GM19023 (cell line): ENCODE measurements around the gene CAST.
A peak's percentile ranks its signal among the peaks of the same experiment; 100 is the strongest.
"Not testable (repeated sequence)": the region's sequence is repeated elsewhere in the genome, so short reads cannot be mapped to it uniquely, and the experiment has no call there.

Experiments used
- ATAC-seq: cut with Tn5 transposase; IDR thresholded peaks from one replicate; pipeline ENCODE4 v1.9.1; 2021; ENCODE audit warnings: mild to moderate bottlenecking, moderate library complexity; ENCODE audit not compliant: unreplicated experiment

CAST gene

DNA sequence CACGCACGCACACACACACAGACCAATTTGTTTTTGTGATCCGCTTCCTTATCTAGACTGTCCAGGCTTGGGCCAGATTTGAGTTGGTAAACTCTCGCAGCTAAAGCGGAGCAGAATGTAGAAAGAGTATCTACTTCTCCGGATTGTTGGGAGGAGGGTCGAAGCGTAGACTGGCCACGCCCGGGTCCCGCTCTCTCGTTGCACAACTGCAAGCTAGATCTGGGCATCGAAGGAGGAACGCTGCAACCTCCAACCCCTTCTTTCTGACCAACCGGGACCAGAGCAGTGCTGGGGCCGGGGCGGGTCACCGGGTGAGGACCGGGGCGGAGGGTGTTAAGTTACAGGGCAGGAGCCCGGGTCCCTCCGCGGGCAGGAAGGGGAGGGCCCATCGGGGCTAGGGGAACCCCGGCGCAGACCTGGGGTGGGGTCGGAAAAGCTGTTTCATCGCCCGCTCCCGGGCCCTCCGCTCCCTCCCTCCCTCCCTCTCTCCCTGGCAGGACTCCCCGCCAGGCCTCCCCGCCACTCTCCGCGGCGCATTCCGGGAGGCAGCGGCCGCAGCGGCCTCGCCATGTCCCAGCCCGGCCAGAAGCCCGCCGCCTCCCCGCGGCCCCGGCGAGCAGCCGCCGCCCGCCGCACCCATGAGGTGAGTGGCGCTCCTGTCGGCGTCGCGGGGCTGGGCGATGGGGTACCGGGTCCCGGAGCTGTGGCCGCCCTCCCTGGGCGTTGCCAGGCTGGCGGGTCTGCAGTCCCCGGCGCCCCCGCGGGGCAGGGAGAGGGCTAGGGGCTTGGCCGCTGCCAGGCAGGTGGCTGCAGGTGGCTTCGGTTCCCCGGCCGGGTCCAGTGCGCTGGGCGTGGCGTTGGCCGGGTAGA lies at the start of gene CAST:
Gene CAST, plus strand, starts transcription at position 522 of the 870 bp plus-strand sequence. Its CDS starts 47 bp downstream, at position 569.
- ATAC-seq = peak; percentile 58

DNA sequence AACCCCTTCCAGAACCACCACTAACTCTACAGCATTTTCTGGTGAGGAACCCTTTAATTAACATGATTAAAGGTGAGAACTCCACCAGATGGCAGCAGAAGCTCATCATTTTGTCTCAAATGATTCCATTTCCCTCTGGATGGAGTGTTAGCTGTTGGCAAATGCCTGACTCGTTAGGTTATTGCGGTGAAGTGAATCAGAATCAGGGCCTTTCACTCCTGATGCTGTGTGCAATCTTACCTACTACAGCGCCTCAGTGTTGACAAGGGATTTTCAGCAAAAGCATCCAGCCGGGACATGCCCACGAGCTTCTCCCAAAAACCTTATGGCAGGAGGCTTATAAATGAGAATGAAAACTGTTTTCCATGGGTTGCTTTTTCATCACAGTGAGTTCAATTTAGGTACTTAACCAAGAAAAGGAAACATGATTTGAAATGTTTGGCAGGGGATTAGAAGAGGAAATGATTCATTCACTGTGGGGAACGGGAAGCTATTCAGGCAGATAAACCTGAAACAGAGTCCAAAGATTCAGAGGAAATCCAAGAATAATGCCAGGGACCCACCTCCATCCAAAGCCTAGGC lies 48.0 kb upstream of the CAST start:
- ATAC-seq = no peak

- no peak for ATAC-seq
Observed at GRCh38 chr5:96615223-96615622, 47.0 kb upstream of the CAST start.

DNA sequence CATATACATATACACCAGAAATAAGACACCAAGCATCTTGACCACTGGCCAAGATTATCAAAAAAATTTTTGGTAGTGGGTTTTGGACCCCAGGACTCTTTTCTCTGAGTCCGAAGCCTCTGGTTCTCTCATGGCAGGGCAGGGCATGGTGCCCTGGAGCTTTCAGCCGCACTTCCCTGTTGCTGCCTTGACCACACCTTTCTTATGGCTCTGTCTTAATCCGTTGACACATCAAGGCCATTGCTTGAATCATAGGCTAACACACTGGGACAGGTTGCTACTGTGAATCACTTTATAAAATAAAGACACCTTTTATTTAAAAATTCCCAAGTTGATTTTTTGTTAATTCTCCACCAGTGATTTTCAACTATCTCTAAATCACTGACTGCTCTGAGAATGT lies 45.4 kb upstream of the CAST start:
- no peak for ATAC-seq

- ATAC-seq = not testable (repeated sequence)
Observed at GRCh38 chr5:96618311-96619016, 43.7 kb upstream of the CAST start.

GRCh38 chr5:96619946-96620345 lies 42.2 kb upstream of the CAST start:
- no peak for ATAC-seq

DNA sequence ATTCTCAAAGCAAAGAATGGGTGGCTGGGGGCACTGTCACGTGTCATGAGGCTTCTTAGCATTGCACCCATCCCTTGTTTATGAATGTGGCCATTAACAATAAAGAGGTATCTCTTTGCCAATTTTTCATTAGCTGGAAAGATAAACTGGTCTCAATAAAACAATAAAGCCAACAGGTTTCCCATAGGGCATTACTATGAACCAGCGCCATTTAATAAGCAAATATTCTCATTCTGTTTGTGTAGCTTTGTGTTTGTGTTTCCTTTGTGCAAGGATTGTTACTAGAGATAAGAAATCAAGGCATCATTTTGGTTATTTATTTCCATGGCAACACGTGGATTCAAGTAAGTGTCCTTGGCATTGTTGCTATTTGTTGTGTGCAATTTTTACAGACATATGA lies 37.6 kb upstream of the CAST start:
- no peak for ATAC-seq

GRCh38 chr5:96625365-96625764 lies 36.8 kb upstream of the CAST start:
- no peak for ATAC-seq

DNA sequence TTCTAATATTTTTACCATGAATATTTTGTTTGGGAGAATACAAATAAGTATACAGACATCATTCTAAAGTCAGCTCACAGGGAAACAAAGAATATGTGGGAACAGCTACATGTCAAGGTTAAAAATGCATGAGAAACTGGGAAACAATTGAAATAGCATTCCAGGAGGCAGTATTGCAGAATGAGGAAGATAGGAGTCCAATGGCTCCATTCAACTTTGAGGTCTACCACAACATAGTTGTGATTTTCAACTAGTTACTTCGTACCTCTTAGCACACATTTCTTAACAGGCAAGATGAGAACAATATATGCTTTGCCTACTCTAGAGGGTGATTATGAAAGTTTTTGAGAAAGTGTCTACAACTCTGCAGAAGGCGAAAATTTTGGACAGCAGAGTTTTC lies 35.2 kb upstream of the CAST start:
- ATAC-seq = no peak

- no peak for ATAC-seq
Observed at GRCh38 chr5:96627792-96628398, 34.3 kb upstream of the CAST start.

DNA sequence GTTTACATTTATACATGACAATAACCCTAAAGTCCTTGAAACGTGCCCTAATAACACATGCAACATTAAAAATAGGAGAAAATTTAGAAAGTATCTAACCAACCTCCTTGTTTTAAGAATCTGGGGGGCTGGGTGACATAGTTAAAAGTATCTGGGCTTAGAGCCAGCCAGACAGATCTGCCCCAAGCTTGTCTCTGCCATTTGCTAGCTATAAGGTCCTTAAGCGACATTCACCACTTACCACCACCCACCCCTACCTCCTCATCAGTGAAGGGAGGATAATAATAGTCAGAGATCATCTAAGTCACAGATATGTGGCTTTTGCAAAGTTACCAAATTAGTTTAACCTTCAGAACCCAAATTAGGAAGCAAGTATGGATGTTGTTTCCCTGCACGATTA lies 33.8 kb upstream of the CAST start:
- no peak for ATAC-seq

- no peak for ATAC-seq
Observed at GRCh38 chr5:96629774-96630173, 32.4 kb upstream of the CAST start.

GRCh38 chr5:96633820-96634219 lies 28.4 kb upstream of the CAST start:
- ATAC-seq = no peak

- no peak for ATAC-seq
Observed at GRCh38 chr5:96634881-96635280, 27.3 kb upstream of the CAST start.

DNA sequence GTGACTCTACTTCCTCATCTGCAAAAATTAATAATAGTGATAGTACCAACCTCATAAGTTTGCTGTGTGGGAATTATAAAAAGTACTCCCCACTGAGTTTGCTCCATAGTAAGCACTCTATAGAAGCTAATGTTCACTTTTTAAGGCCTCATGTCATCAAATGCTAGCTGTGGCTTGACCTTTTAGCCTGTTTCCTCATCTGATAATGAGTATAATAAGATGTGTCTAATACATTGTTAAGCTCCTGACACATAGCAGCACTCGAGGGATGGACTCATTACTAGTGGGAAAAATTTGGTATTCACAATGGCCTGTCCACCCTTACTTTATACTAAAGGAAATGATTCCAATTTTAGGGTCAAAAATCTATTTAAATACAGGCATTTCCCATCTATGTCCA lies 26.1 kb upstream of the CAST start:
- ATAC-seq = no peak

GRCh38 chr5:96636594-96636993 lies 25.6 kb upstream of the CAST start:
- ATAC-seq = no peak

DNA sequence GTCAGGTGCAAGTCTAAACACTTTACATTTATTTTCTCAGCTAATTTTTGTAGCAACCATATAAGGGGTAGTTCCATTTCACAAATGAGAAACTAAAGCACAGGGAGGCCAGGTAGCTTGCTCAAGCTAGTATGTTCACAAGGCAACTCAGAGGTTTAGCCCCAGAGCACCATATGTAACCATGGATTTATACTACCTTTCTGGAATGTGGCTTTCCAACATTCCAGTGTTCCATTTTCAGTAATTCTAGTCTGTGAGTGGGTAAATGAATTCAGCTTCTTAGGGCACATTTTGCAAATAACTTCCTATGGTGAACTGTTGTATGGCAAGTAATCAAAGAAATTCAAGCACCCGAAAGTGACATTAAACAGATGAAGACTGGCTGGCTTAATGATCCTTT lies 25.0 kb upstream of the CAST start:
- ATAC-seq = no peak

GRCh38 chr5:96638561-96638960 lies 23.6 kb upstream of the CAST start:
- no peak for ATAC-seq

DNA sequence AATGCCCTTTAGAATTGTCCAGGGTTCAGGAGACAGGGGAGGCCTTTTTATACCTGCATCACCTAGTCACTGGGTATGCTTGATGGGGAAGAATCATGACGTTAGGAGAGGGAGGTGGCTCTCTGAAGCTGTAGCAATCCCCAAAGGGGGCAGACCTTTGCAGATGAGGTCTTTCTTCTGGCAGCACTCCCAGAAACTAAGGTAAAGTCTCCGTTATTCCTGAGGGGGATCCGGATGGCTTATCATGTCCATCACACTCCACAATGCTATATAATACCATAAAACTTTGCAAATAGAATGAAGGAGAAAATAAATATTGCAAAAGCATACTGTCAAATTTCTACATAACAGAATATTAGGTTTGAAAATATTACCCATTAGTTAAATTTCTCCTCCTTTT lies 21.5 kb upstream of the CAST start:
- no peak for ATAC-seq

DNA sequence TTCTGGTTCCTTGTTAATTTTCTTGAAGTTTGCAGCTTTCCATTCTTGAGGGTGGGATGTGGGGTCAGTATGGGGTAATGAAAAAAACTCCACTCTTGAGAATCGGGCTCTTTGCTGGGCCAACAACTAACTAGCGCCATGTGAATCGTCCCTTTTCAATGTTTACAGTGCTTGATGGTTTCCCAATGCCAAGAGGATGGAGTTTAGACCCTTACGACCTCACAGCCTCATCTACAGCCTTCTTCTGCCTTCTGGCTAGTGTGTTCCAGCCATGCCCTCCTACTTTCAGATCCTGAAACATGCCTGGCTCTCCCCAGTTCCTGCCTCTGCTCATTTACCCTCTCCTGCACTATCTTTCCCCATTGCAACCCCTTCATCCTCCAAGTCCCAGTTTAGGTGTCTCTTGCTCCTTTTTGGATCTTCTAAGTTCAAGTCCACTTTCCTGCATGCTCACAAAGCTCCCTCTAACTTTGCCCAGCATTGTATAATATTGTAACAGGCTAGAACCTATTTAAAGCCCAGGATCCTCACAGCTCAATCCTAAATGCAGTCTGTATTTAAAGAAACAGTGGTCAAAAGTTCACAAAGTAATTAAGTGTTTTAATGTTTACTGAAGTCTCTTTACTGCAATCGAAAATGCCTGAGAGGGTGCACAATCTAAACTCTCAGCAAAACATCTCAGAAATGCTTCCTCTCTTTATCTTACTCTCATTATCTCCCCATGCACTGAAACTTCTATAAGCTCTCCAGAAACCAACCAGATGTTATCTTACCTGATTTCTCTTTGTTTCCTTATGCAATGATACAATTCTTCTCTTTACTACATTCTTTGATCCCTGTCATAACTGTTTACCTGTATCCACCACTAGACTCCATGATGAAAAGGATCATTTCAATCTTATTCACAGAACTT lies 20.6 kb upstream of the CAST start:
- no peak for ATAC-seq

DNA sequence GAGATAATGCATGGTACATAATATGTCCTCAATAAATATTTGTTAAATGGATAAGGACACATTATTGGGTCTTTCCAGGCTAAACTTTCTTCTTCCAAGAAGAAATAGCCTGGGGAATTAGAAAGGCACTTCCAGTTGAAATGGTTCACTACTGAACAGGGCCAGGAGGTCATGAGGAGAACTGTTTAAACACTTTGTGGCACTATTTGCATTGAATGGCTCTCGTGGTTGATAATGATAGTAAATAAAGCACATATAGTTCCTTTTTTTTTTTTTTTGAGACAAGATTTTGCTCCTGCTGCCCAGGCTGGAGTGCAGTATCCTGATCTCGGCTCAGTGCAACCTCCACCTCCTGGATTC lies 19.9 kb upstream of the CAST start:
- no peak for ATAC-seq
